Hepatocyte (in vitro differentiated cells): Measurements from ENCODE around the gene ZC3H13. TPM values are rescaled to one million over a fixed set of nuclear protein-coding genes. Genes with fewer than 3 reads are reported as not detected.

Experiments
- DNase-seq: peaks from one replicate; pipeline ENCODE4 v3.0.0-alpha.2; 2016; ENCODE audit warnings: low spot score
- H2AFZ ChIP-seq: fragments of 200-600 bp; sonication (generic); 2 replicates; pipeline ENCODE4 v1.6.0; 2016; ENCODE audit warnings: antibody characterized with exemption, mild to moderate bottlenecking
- H3K27ac ChIP-seq: fragments of 200-600 bp; sonication (generic); 2 replicates; pipeline ENCODE4 v1.5.1; 2016; ENCODE audit warnings: mild to moderate bottlenecking
- H3K27me3 ChIP-seq: fragments of 200-600 bp; sonication (generic); 2 replicates; pipeline ENCODE4 v1.6.1; 2016
- H3K36me3 ChIP-seq: fragments of 200-600 bp; sonication (generic); replicated peaks from 2 replicates; pipeline ENCODE4 v1.5.1; 2016; ENCODE audit warnings: low read depth; ENCODE audit not compliant: insufficient read depth
- H3K4me1 ChIP-seq: fragments of 200-600 bp; sonication (generic); 2 replicates; pipeline ENCODE4 v1.5.1; 2016; ENCODE audit warnings: mild to moderate bottlenecking, moderate library complexity; ENCODE audit not compliant: insufficient read depth
- H3K4me2 ChIP-seq: fragments of 200-600 bp; sonication (generic); 2 replicates; pipeline ENCODE4 v1.6.0; 2016
- H3K4me3 ChIP-seq: fragments of 200-600 bp; sonication (generic); 2 replicates; pipeline ENCODE4 v1.5.1; 2016; ENCODE audit warnings: mild to moderate bottlenecking
- H3K79me2 ChIP-seq: fragments of 200-600 bp; sonication (generic); 2 replicates; pipeline ENCODE4 v1.6.0; 2017; ENCODE audit warnings: mild to moderate bottlenecking
- H3K9me2 ChIP-seq: fragments of 200-600 bp; sonication (generic); replicated peaks from 2 replicates; pipeline ENCODE4 v1.6.0; 2017; ENCODE audit warnings: mild to moderate bottlenecking; ENCODE audit not compliant: insufficient read depth
- H3K9me3 ChIP-seq: fragments of 200-600 bp; sonication (generic); 2 replicates; pipeline ENCODE4 v1.5.1; 2016; ENCODE audit warnings: low read depth, mild to moderate bottlenecking
- H4K20me1 ChIP-seq: fragments of 200-600 bp; sonication (generic); 2 replicates; pipeline ENCODE4 v1.6.0; 2016; ENCODE audit warnings: mild to moderate bottlenecking; ENCODE audit not compliant: insufficient read depth, poor library complexity, severe bottlenecking
- CTCF ChIP-seq: fragments of 200-600 bp; sonication (generic); IDR thresholded peaks from 2 replicates; pipeline ENCODE4 v1.5.1; 2016; ENCODE audit warnings: antibody characterized with exemption, mild to moderate bottlenecking; ENCODE audit not compliant: poor library complexity
- EZH2 ChIP-seq: fragments of 200-600 bp; sonication (generic); IDR thresholded peaks from 2 replicates; pipeline ENCODE4 v1.6.1; 2016; ENCODE audit warnings: antibody characterized with exemption, mild to moderate bottlenecking, borderline replicate concordance
- EZH2phosphoT487 ChIP-seq: fragments of 200-600 bp; sonication (generic); IDR thresholded peaks from one replicate; pipeline ENCODE4 v1.6.1; 2018; ENCODE audit warnings: antibody characterized with exemption, mild to moderate bottlenecking, low read depth, moderate library complexity; ENCODE audit not compliant: unreplicated experiment, severe bottlenecking
- WGBS: methylation state at CpG from one replicate; pipeline ENCODE4 v1.1.6; 2016; ENCODE audit warnings: low lambda C conversion rate; ENCODE audit errors: missing lambda C conversion rate; 5-methylcytosine and 5-hydroxymethylcytosine counted together
- polyA plus RNA-seq: library from polyadenylated mRNA; unstranded; fragments of >200 nt; fragmentation: Nextera tagmentation; extraction: Ambion mirVana; gene quantifications from 2 replicates; pipeline ENCODE4 v1.2.1, GENCODE V29; 2016
- total RNA-seq: library from RNA; depleted of rRNA; stranded (reverse); fragments of >200 nt; gene quantifications from 2 replicates; pipeline ENCODE4 v1.2.3, GENCODE V29; 2014

The ZC3H13 gene
- total and polyA plus RNA-seq, 2 experiments from 2014 or later: 15.2 to 45.2 TPM

- Histone ChIP-seq H3K4me2 (no peak overlapping the region), H3K27ac (no peak overlapping the region), H4K20me1 (no peaks in the 10 kb centered on the region), H3K79me2 (no peaks in the 10 kb centered on the region), H3K9me2 (no peaks in the 10 kb centered on the region), H3K36me3 (no peaks in the 10 kb centered on the region), H2AFZ (no peak overlapping the region), H3K4me3 (no peak overlapping the region), H3K4me1 (no peaks in the 10 kb centered on the region), H3K9me3 (no peaks in the 10 kb centered on the region), H3K27me3 (no peaks in the 10 kb centered on the region)
- no peak for TF ChIP-seq EZH2
- no peak for TF ChIP-seq EZH2phosphoT487
- TF ChIP-seq CTCF: no peak
- 88% methylated on average over 3 of the region's 3 CpGs for WGBS
- no peak for DNase-seq
Observed at GRCh38 chr13:46097015-46097414, 44.5 kb upstream of the ZC3H13 start.

- no peak overlapping the region for H3K4me2 ChIP-seq
- no peaks in the 10 kb centered on the region for H3K36me3 ChIP-seq
- no peaks in the 10 kb centered on the region for H3K4me1 ChIP-seq
- no peaks in the 10 kb centered on the region for H3K27me3 ChIP-seq
- H4K20me1 ChIP-seq: no peaks in the 10 kb centered on the region
- H3K9me2 ChIP-seq: no peaks in the 10 kb centered on the region
- TF ChIP-seq EZH2phosphoT487 (no peak), CTCF (no peak), EZH2 (no peak)
- no peak overlapping the region for H3K4me3 ChIP-seq
- no peak overlapping the region for H2AFZ ChIP-seq
- no peak overlapping the region for H3K27ac ChIP-seq
- H3K9me3 ChIP-seq: no peaks in the 10 kb centered on the region
- no peak for DNase-seq
- H3K79me2 ChIP-seq: no peaks in the 10 kb centered on the region
- WGBS: 88% methylated on average over 3 of the region's 3 CpGs
Observed at GRCh38 chr13:46094478-46094877, 41.9 kb upstream of the ZC3H13 start.

- no peaks in the 10 kb centered on the region for H3K27me3 ChIP-seq
Observed at GRCh38 chr13:46088821-46089562, 36.4 kb upstream of the ZC3H13 start.

More at GRCh38 chr13:46088821-46089562, 36.4 kb upstream of the ZC3H13 start:
- no peak overlapping the region for H2AFZ ChIP-seq
- H3K36me3 ChIP-seq: no peaks in the 10 kb centered on the region
- H3K9me2 ChIP-seq: no peaks in the 10 kb centered on the region
- no peaks in the 10 kb centered on the region for H4K20me1 ChIP-seq
- H3K4me2 ChIP-seq: no peak overlapping the region
- H3K4me3 ChIP-seq: no peak overlapping the region
- no peaks in the 10 kb centered on the region for H3K9me3 ChIP-seq
- DNase-seq: no peak
- WGBS: 74% methylated on average over 5 of the region's 5 CpGs
- H3K79me2 ChIP-seq: no peaks in the 10 kb centered on the region
- H3K4me1 ChIP-seq: no peaks in the 10 kb centered on the region
- TF ChIP-seq CTCF: no peak
- TF ChIP-seq EZH2: no peak
- TF ChIP-seq EZH2phosphoT487: no peak
- no peak overlapping the region for H3K27ac ChIP-seq
